Mammary epithelial cell (primary cell): Measurements from ENCODE around the gene MAPKAPK3.

Experiments
- EZH2 ChIP-seq: IDR thresholded peaks from 2 replicates; pipeline ENCODE4 v1.6.1; 2012; ENCODE audit warnings: low read length, inconsistent platforms, borderline replicate concordance
- TF ChIP-seq, protein P1 (sequence below), 2 donors: IDR thresholded peaks in 1 of 2; conservative IDR thresholded peaks in 1 of 2; 2 replicates each; pipeline ENCODE4 v1.5.1; 2011 to 2012; ENCODE audit warnings: inconsistent platforms in 2 of 2, low read length in 2 of 2, mild to moderate bottlenecking in 2 of 2, control low read depth in 1 of 2, low read depth in 1 of 2; ENCODE audit not compliant: insufficient read depth in 1 of 2; ENCODE audit errors: extremely low read depth in 1 of 2

DNA sequence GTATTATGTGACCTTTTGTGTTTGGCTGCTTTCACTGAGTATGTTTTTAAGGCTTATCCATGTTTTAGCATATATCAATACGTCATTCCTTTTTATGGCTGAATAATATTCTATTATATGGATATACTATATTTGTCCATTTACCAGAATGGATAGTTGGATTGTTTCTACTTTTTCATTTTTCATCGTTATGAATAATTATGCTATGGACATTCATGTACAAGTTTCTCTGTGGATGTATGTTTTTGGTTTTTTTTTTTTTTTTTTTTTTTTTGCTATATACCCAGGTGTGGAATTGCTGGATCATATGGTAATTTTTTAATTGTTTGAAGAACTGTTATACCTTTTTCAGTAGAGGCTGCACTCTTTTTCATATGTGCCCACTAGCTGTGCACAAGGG, 81.3 kb downstream of the MAPKAPK3 start:
- no peak for TF ChIP-seq EZH2
- TF ChIP-seq, protein P1, sequence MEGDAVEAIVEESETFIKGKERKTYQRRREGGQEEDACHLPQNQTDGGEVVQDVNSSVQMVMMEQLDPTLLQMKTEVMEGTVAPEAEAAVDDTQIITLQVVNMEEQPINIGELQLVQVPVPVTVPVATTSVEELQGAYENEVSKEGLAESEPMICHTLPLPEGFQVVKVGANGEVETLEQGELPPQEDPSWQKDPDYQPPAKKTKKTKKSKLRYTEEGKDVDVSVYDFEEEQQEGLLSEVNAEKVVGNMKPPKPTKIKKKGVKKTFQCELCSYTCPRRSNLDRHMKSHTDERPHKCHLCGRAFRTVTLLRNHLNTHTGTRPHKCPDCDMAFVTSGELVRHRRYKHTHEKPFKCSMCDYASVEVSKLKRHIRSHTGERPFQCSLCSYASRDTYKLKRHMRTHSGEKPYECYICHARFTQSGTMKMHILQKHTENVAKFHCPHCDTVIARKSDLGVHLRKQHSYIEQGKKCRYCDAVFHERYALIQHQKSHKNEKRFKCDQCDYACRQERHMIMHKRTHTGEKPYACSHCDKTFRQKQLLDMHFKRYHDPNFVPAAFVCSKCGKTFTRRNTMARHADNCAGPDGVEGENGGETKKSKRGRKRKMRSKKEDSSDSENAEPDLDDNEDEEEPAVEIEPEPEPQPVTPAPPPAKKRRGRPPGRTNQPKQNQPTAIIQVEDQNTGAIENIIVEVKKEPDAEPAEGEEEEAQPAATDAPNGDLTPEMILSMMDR (conservative IDR thresholded peaks at IDR 0.05 in 1 of 2, IDR thresholded peaks at IDR 0.05 in 1 of 2; ENCODE audit: extremely low read depth in 1 of 2, insufficient read depth in 1 of 2, low read depth in 1 of 2, low read length in 2 of 2): no peak
